Keratinocyte (primary cell): ENCODE results near the gene OBSCN.

Experiments
- EZH2 ChIP-seq: IDR thresholded peaks from one replicate; pipeline ENCODE4 v1.6.1; 2012; ENCODE audit warnings: inconsistent platforms, mild to moderate bottlenecking, low read length, moderate library complexity
- TF ChIP-seq, protein P1 (sequence below), 3 experiments: IDR thresholded peaks in 1 of 3; conservative IDR thresholded peaks in 1 of 3; optimal IDR thresholded peaks in 1 of 3; 2 replicates in 2 of 3; 3 replicates in 1 of 3; pipeline versions ENCODE3 to v1.5.1; 2011; ENCODE audit warnings: low read length in 3 of 3, mild to moderate bottlenecking in 3 of 3, moderate library complexity in 2 of 3, control low read depth in 1 of 3, inconsistent platforms in 1 of 3; ENCODE audit not compliant: insufficient read depth in 2 of 3; ENCODE audit errors: extremely low read depth in 1 of 3

DNA sequence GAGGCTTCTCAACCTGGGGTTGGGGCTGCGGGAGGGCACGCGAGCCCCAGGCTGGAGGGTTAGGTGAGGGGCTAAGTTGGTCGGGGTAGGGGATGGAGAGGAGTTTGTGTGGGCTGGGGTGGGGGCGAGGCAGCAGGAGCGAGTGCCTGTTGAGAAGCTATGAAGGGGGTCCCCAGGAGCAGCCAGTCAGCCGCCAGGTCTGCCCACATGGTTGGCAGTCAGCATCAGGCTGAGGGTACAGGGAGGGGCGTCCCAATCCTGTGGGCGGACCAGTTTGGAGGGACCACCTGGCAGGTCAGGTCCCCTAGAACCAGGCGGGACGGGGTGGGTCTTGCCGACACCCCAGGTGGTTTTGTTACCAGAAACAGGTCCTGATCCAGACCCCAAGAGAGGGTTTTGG, 209.2 kb downstream of the OBSCN start:
- TF ChIP-seq, protein P1, sequence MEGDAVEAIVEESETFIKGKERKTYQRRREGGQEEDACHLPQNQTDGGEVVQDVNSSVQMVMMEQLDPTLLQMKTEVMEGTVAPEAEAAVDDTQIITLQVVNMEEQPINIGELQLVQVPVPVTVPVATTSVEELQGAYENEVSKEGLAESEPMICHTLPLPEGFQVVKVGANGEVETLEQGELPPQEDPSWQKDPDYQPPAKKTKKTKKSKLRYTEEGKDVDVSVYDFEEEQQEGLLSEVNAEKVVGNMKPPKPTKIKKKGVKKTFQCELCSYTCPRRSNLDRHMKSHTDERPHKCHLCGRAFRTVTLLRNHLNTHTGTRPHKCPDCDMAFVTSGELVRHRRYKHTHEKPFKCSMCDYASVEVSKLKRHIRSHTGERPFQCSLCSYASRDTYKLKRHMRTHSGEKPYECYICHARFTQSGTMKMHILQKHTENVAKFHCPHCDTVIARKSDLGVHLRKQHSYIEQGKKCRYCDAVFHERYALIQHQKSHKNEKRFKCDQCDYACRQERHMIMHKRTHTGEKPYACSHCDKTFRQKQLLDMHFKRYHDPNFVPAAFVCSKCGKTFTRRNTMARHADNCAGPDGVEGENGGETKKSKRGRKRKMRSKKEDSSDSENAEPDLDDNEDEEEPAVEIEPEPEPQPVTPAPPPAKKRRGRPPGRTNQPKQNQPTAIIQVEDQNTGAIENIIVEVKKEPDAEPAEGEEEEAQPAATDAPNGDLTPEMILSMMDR (optimal IDR thresholded peaks at IDR 0.05 in 1 of 3, IDR thresholded peaks at IDR 0.05 in 1 of 3, conservative IDR thresholded peaks at IDR 0.05 in 1 of 3; ENCODE audit: extremely low read depth in 1 of 3, insufficient read depth in 2 of 3, low read length in 3 of 3) = no peak
- no peak for TF ChIP-seq EZH2
